Ovary (tissue), 9 donors: Measurements from ENCODE around the gene DOK3. TPM values are rescaled to one million over a fixed set of nuclear protein-coding genes. Genes with fewer than 3 reads are reported as not detected.

Experiments used
- DNase-seq, 5 donors: peaks; one replicate each; pipeline ENCODE4 v3.0.0-alpha.2; 2019 to 2020
- H3K27ac ChIP-seq, 2 donors: fragments of 200-600 bp; one replicate each; pipeline versions ENCODE4 v1.5.1 to v1.8.0; 2019 to 2022
- H3K27me3 ChIP-seq: fragments of 200-600 bp; one replicate; pipeline ENCODE4 v1.8.0; 2022
- H3K36me3 ChIP-seq: fragments of 200-600 bp; sonication (generic); one replicate; pipeline ENCODE4 v1.5.1; 2019
- H3K4me1 ChIP-seq: one replicate; pipeline ENCODE4 v1.8.1; 2013; ENCODE audit warnings: mild to moderate bottlenecking, moderate library complexity; ENCODE audit not compliant: insufficient read depth
- H3K4me3 ChIP-seq: fragments of 200-600 bp; sonication (generic); one replicate; pipeline ENCODE4 v1.5.1; 2017
- H3K9me3 ChIP-seq, 2 donors: fragments of 200-600 bp in 1 of 2; sonication (generic) in 1 of 2; one replicate each; pipeline versions ENCODE4 v1.5.1 to v1.8.1; 2013 to 2019; ENCODE audit warnings: mild to moderate bottlenecking in 1 of 2, moderate library complexity in 1 of 2
- EP300 ChIP-seq: sonication (generic); formaldehyde crosslinking; IDR thresholded peaks from one replicate; pipeline ENCODE4 v1.6.1; 2017; ENCODE audit warnings: antibody characterized with exemption
- POLR2A ChIP-seq: fragments of 450-650 bp; IDR thresholded peaks from one replicate; pipeline ENCODE4 v1.6.1; 2017; ENCODE audit warnings: antibody characterized with exemption, mild to moderate bottlenecking, moderate library complexity
- WGBS, 3 donors: extraction: QIAGEN DNeasy Blood & Tissue Kit in 1 of 3; methylation state at CpG; one replicate each; pipeline versions ENCODE4 v1.1.5 to v1.1.7; 2013 to 2017; 5-methylcytosine and 5-hydroxymethylcytosine counted together
- intact Hi-C, 4 donors: fragments of 100-400 bp; cut with DNase I; formaldehyde crosslinking; loops; one replicate each; pipeline versions ENCODE4 v1.11.0 to v1.15.1; 2022 to 2023
- polyA plus RNA-seq, 2 donors: library from polyadenylated mRNA; stranded (reverse); fragments of 200-250 nt in 1 of 2; fragments of 350-450 nt in 1 of 2; fragmentation: Illumina TruSeq in 1 of 2; extraction: RNeasy Lipid Tissue Mini Kit (QIAGEN cat#74804) in 1 of 2; gene quantifications; one replicate each; pipeline ENCODE4 v1.2.3, GENCODE V29; 2013 to 2014
- total RNA-seq, 7 donors: library from RNA; depleted of rRNA in 2 of 7; stranded (reverse); fragments of >200 nt in 2 of 7; fragmentation: NEBNext Ultra II Directional in 3 of 7; extraction: Animal tissue kit (Norgen Biotek cat#: 25700) in 3 of 7; gene quantifications; one replicate each; pipeline versions ENCODE4 v1.1.0 to v1.2.4, GENCODE V29; 2016 to 2023
- TF ChIP-seq, protein P1 (sequence below), 3 donors: fragments of 450-650 bp in 2 of 3; fragments of 200-600 bp in 1 of 3; IDR thresholded peaks; one replicate each; pipeline versions ENCODE4 v1.5.1 to v1.8.0; 2016 to 2022; ENCODE audit warnings: antibody characterized with exemption in 3 of 3, mild to moderate bottlenecking in 1 of 3
- donor health status: DM: no; HTN: no; CAD: no; lungs with moderate emphysema.
- donor health status: DM: no; HTN: no; CAD: no.
- donor health status: Bipolar disorder and iron deficiency.
- donor health status: DM: yes; HTN: yes; CAD: no.
- donor health status: DM: no; HTN: no; CAD: no.
- donor health status: DM: yes; HTN: yes; CAD: no.

DOK3 gene
- total and polyA plus RNA-seq, 9 donors, result 1.3 to 7.2 (median 2.5) TPM

GRCh38 chr5:177482359-177482795 is 27.2 kb downstream of the DOK3 start:
- no peak for TF ChIP-seq EP300
- no peaks in the 10 kb centered on the region for H3K36me3 ChIP-seq
- H3K9me3 ChIP-seq, result no peaks in the 10 kb centered on the region
- intact Hi-C loops, result no loop called here
- 80 to 85% (median 82%) methylated on average over 10 of the region's 10 CpGs for WGBS, 3 donors
- no peak overlapping the region for H3K27ac ChIP-seq
- DNase-seq, result no peak
- H3K4me1 ChIP-seq, result peaks cover 9% of the 10 kb centered on the region
- H3K27me3 ChIP-seq, result no peaks in the 10 kb centered on the region
- no peak overlapping the region for H3K4me3 ChIP-seq

- Histone ChIP-seq H3K9me3 (no peaks in the 10 kb centered on the region), H3K4me3 (no peak overlapping the region), H3K27me3 (no peaks in the 10 kb centered on the region), H3K27ac (peak overlapping the region; percentile 13 to 36), H3K4me1 (peaks cover 12% of the 10 kb centered on the region), H3K36me3 (no peaks in the 10 kb centered on the region)
- no peak for TF ChIP-seq POLR2A
- no peak for TF ChIP-seq EP300
- TF ChIP-seq, protein P1, sequence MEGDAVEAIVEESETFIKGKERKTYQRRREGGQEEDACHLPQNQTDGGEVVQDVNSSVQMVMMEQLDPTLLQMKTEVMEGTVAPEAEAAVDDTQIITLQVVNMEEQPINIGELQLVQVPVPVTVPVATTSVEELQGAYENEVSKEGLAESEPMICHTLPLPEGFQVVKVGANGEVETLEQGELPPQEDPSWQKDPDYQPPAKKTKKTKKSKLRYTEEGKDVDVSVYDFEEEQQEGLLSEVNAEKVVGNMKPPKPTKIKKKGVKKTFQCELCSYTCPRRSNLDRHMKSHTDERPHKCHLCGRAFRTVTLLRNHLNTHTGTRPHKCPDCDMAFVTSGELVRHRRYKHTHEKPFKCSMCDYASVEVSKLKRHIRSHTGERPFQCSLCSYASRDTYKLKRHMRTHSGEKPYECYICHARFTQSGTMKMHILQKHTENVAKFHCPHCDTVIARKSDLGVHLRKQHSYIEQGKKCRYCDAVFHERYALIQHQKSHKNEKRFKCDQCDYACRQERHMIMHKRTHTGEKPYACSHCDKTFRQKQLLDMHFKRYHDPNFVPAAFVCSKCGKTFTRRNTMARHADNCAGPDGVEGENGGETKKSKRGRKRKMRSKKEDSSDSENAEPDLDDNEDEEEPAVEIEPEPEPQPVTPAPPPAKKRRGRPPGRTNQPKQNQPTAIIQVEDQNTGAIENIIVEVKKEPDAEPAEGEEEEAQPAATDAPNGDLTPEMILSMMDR (IDR thresholded peaks at IDR 0.05), result no peak
- intact Hi-C loops, result no loop called here
- WGBS, 3 donors, result 16 to 17% (median 16%) methylated on average over 14 of the region's 14 CpGs
- peak in 1 of 5 donors; percentile 62 for DNase-seq
These were observed 29.9 kb downstream of the DOK3 start for GRCh38 chr5:177479774-177480173.

DNA sequence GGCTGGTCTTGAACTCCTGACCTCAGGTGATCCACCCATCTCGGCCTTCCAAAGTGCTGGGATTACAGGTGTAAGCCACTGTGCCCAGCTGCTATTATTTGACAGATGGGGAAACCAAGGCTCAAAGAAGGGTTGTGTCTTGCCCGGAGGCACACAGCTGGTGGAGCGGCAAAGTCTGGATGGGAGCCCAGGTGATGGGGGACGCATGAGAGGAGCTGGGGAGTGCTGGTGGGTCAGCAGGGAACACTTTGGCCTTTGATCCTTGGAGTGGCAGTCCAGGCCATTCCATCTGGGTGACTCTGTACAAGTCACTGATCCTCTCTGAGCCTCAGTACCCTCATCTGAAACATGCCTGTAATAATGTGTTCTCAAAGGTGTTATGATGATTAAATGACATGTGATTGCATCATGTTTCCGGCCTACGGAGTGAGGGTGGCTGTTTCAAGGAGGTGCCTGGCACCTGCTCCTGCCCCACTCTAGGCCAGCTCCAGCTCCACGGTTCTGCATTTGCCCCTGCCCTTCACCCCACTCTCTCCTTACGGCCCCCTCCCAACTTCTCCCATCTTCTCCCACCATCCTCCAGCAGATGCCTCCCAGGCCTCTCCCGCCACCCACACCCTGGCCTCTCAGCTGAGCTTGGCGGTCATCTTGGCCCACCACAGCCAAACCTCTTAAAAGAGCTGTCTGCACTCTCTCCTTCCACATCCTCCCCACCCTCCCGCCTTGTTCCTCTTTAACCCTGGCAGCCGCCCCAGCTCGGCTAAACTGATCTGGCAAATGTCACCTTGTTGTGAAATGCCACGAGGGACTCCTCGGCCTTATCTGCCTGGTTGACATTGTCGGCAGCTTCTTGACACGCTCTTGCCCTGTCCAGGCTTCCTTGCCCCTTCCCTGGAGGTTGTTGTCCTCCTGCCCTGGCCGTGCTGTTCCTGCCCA is 30.6 kb downstream of the DOK3 start:
- DNase-seq, result peak; percentile 76 to 90 (median 83)
- 21 to 22% (median 21%) methylated on average over 18 of the region's 18 CpGs for WGBS, 3 donors

DNA sequence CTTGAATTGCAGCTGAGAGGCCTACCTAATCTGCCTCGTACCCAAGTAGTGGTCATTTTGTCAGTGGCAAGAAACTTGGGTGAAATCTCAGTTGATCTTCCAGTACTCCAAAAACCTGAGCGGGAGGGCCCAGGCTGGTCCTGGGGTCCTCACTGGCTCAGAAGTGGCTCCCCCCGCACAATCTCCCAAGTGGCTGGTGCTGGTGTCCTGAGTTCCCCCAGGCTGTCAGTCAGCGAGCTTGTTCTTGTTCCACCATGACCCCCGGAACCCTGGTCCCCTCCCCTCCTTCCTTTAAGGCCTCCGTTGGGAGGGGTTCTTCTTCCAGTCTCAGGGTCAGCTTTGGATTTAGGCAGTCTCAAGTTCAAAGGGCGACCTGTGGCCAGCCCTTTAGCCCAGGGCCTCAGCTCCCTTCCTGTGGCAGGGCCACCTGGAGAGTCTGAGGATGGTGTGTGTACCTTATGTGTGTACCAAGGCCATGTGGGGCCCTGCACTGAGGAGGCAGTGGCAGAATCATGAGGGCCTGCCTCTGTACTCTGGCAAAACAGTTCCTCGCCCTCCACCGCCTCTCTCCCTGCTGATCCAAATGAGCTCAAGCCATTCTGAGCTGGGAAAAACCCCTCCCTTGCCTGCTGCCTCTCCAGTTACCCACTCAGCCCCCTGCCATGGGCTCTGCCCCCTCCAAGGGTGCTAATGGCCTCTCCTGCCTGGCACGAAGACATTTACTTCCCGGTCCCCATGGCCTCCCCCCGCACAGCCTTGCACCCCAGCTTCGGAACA is 31.7 kb downstream of the DOK3 start:
- H3K9me3 ChIP-seq, result no peaks in the 10 kb centered on the region
- no peaks in the 10 kb centered on the region for H3K27me3 ChIP-seq
- no peak for TF ChIP-seq EP300
- TF ChIP-seq POLR2A, result no peak
- TF ChIP-seq, protein P1 (IDR thresholded peaks at IDR 0.05), result no peak
- peak overlapping the region; percentile 3 to 36 for H3K27ac ChIP-seq
- peaks cover 20% of the 10 kb centered on the region for H3K4me1 ChIP-seq
- whole genome bisulfite sequencing, 3 donors, result 90 to 94% (median 92%) methylated on average over 10 to 13 of the region's 13 CpGs
- no peaks in the 10 kb centered on the region for H3K36me3 ChIP-seq
- DNase-seq, result no peak
- intact Hi-C loops, result no loop called here
- H3K4me3 ChIP-seq, result no peak overlapping the region

More for the DNA sequence above, 30.6 kb downstream of the DOK3 start:
- no peaks in the 10 kb centered on the region for H3K36me3 ChIP-seq
- H3K27me3 ChIP-seq, result no peaks in the 10 kb centered on the region
- H3K4me3 ChIP-seq, result no peak overlapping the region
- H3K9me3 ChIP-seq, result no peaks in the 10 kb centered on the region
- H3K27ac ChIP-seq, result peak overlapping the region; percentile 13 to 36
- intact Hi-C loops, result no loop called here
- TF ChIP-seq EP300, result no peak
- no peak for TF ChIP-seq POLR2A
- TF ChIP-seq, protein P1 (IDR thresholded peaks at IDR 0.05), result no peak
- peaks cover 19% of the 10 kb centered on the region for H3K4me1 ChIP-seq
